ENCODE data around the gene NUP214. TPM values are rescaled to one million over a fixed set of nuclear protein-coding genes. Genes with fewer than 3 reads are reported as not detected.

NUP214 gene
- total RNA-seq, 1 experiment from 2014 or later, result 34.9 TPM

- H3K36me3 ChIP-seq (ENCODE audit: control insufficient read depth, insufficient read depth, low read length), result peaks cover 6% of the 10 kb centered on the region
- ATAC-seq, result no peak
- intact Hi-C loops (cut with micrococcal nuclease; ENCODE audit: unreplicated experiment), result no loop called here
- in situ Hi-C loops (cut with HindIII; ENCODE audit: low pct_unique_long_range_greater_than_20kb, low sequenced_read_pairs), result no loop called here
- no peaks in the 10 kb centered on the region for H3K27me3 ChIP-seq (ENCODE audit: control insufficient read depth, insufficient read depth, low read length)
- TF ChIP-seq SIN3A (IDR thresholded peaks at IDR 0.05; ENCODE audit: borderline replicate concordance, insufficient read depth, low read depth, low read length) (no peak), TCF7L2 (IDR thresholded peaks at IDR 0.05; ENCODE audit: low read depth, low read length) (no peak), REST (IDR thresholded peaks at IDR 0.05; ENCODE audit: insufficient read depth in 1 of 2, low read depth in 2 of 2, low read length in 1 of 2) (no peak), POLR2AphosphoS5 (IDR thresholded peaks at IDR 0.05; ENCODE audit: low read depth, low read length) (no peak), CTCF (IDR thresholded peaks at IDR 0.05) (no peak)
- H3K9me3 ChIP-seq (ENCODE audit: control insufficient read depth, insufficient read depth, low read depth, low read length), result no peaks in the 10 kb centered on the region
- DNase-seq (ENCODE audit: low read depth, low spot score), result no peak
- ChIA-PET POLR2A (no interaction called here), CTCF (no interaction called here)
- H3K27ac ChIP-seq (ENCODE audit: low read length), result no peak overlapping the region
- no peak overlapping the region for H3K4me3 ChIP-seq (ENCODE audit: low read depth in 2 of 2, low read length in 2 of 2)
- no peaks in the 10 kb centered on the region for H3K4me1 ChIP-seq (ENCODE audit: control insufficient read depth, insufficient read depth, low read length)
- BruUV-seq (replicated peaks), result no TSS peak
These were observed 60.5 kb downstream of the NUP214 start for GRCh38 chr9:131185924-131186323.

GRCh38 chr9:131186622-131187021 lies 61.2 kb downstream of the NUP214 start:
- POLR2A ChIA-PET, result no interaction called here
- no peak for ATAC-seq
- in situ Hi-C loops (cut with HindIII; ENCODE audit: low pct_unique_long_range_greater_than_20kb, low sequenced_read_pairs), result no loop called here
- CTCF ChIA-PET, result no interaction called here
- H3K27ac ChIP-seq (ENCODE audit: low read length), result no peak overlapping the region
- no peaks in the 10 kb centered on the region for H3K27me3 ChIP-seq (ENCODE audit: control insufficient read depth, insufficient read depth, low read length)
- intact Hi-C loops (cut with micrococcal nuclease; ENCODE audit: unreplicated experiment), result no loop called here
- TF ChIP-seq TCF7L2 (IDR thresholded peaks at IDR 0.05; ENCODE audit: low read depth, low read length) (no peak), CTCF (IDR thresholded peaks at IDR 0.05) (no peak), POLR2AphosphoS5 (IDR thresholded peaks at IDR 0.05; ENCODE audit: low read depth, low read length) (no peak), SIN3A (IDR thresholded peaks at IDR 0.05; ENCODE audit: borderline replicate concordance, insufficient read depth, low read depth, low read length) (no peak), REST (IDR thresholded peaks at IDR 0.05; ENCODE audit: insufficient read depth in 1 of 2, low read depth in 2 of 2, low read length in 1 of 2) (no peak)
- H3K9me3 ChIP-seq (ENCODE audit: control insufficient read depth, insufficient read depth, low read depth, low read length), result no peaks in the 10 kb centered on the region
- H3K4me3 ChIP-seq (ENCODE audit: low read depth in 2 of 2, low read length in 2 of 2), result no peak overlapping the region
- BruUV-seq (replicated peaks), result no TSS peak
- H3K36me3 ChIP-seq (ENCODE audit: control insufficient read depth, insufficient read depth, low read length), result peaks cover 6% of the 10 kb centered on the region
- no peaks in the 10 kb centered on the region for H3K4me1 ChIP-seq (ENCODE audit: control insufficient read depth, insufficient read depth, low read length)
- DNase-seq (ENCODE audit: low read depth, low spot score), result no peak

All from Panc1 (cell line).